ENCODE data around the gene ANKK1.

DNA sequence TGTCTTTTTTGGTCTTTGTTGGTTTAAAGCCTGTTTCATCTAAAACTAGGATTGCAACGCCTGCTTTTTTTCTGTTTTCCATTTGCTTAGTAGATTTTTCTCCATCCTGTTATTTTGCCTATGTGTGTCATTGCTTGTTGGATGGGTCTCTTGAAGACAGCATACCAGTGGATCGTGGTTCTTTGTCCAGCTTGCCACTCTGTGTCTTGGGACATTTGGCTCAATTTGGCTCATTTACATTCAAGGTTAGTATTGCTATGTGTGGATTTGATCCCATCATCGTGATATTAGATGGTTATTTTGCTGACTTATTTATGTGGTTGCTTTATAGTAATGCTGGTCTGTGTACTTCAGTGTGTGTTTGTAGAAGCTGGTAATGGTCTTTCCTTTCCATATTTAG is 31.4 kb upstream of the ANKK1 start:
- TF ChIP-seq EZH2 (IDR thresholded peaks at IDR 0.05; ENCODE audit: borderline replicate concordance), result no peak
- TF ChIP-seq, protein P1, sequence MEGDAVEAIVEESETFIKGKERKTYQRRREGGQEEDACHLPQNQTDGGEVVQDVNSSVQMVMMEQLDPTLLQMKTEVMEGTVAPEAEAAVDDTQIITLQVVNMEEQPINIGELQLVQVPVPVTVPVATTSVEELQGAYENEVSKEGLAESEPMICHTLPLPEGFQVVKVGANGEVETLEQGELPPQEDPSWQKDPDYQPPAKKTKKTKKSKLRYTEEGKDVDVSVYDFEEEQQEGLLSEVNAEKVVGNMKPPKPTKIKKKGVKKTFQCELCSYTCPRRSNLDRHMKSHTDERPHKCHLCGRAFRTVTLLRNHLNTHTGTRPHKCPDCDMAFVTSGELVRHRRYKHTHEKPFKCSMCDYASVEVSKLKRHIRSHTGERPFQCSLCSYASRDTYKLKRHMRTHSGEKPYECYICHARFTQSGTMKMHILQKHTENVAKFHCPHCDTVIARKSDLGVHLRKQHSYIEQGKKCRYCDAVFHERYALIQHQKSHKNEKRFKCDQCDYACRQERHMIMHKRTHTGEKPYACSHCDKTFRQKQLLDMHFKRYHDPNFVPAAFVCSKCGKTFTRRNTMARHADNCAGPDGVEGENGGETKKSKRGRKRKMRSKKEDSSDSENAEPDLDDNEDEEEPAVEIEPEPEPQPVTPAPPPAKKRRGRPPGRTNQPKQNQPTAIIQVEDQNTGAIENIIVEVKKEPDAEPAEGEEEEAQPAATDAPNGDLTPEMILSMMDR (IDR thresholded peaks at IDR 0.05; ENCODE audit: poor library complexity), result no peak
- no peak for TF ChIP-seq EZH2phosphoT487 (IDR thresholded peaks at IDR 0.05; ENCODE audit: low read depth, severe bottlenecking, unreplicated experiment)

All from hepatocyte (in vitro differentiated cells).